GM12874 (cell line): ENCODE results near the gene ZNF33A.

Source experiments
- CTCF ChIP-seq: IDR thresholded peaks from 2 replicates; pipeline ENCODE4 v1.5.1; 2011; ENCODE audit warnings: low read depth, mild to moderate bottlenecking, control low read depth, low read length, moderate library complexity; ENCODE audit not compliant: insufficient read depth

Gene ZNF33A

GRCh38 chr10:38054361-38054797, 43.9 kb downstream of the ZNF33A start:
- TF ChIP-seq CTCF = no peak

GRCh38 chr10:38070501-38070900, 60.0 kb downstream of the ZNF33A start:
- no peak for TF ChIP-seq CTCF

GRCh38 chr10:38072552-38072951, 62.1 kb downstream of the ZNF33A start:
- no peak for TF ChIP-seq CTCF

- TF ChIP-seq CTCF = no peak
These were observed 66.2 kb downstream of the ZNF33A start for GRCh38 chr10:38076687-38077086.

GRCh38 chr10:38093816-38094157, 83.3 kb downstream of the ZNF33A start:
- no peak for TF ChIP-seq CTCF

GRCh38 chr10:38094158-38094926, 83.9 kb downstream of the ZNF33A start, which contains the start of gene ZNF37A:
TSS of gene ZNF37A (plus strand) at chr10:38094337. CDS start at chr10:38096618, 2,281 bp downstream.
- no peak for TF ChIP-seq CTCF

- TF ChIP-seq CTCF = no peak
These were observed 84.6 kb downstream of the ZNF33A start for GRCh38 chr10:38094927-38095574.
